AG04449 (cell line): ENCODE data around the gene CCL19.

Experiments used
- CTCF ChIA-PET: fragments of 350-600 bp; formaldehyde crosslinking; extraction: SDS; loops from one replicate; lab custom pipeline; 2021; ENCODE audit warnings: antibody characterized with exemption; lab: Yijun Ruan, JAX
- POLR2A ChIA-PET: fragments of 400-600, 350-600 bp; formaldehyde crosslinking; extraction: SDS; loops from one replicate; lab custom pipeline; 2020; ENCODE audit warnings: antibody characterized with exemption, inconsistent platforms; lab: Yijun Ruan, JAX
- DNase-seq: peaks from one replicate; pipeline ENCODE4 v3.0.0-alpha.2; 2010; ENCODE audit warnings: low read depth, low spot score
- H3K4me3 ChIP-seq: 2 replicates; pipeline ENCODE4 v1.5.1; 2011; ENCODE audit warnings: low read depth, mild to moderate bottlenecking, control low read depth, low read length
- CTCF ChIP-seq: IDR thresholded peaks from one replicate; pipeline ENCODE4 v1.5.1; 2011; ENCODE audit warnings: mild to moderate bottlenecking, moderate library complexity, low read length, control low read depth, inconsistent platforms; ENCODE audit not compliant: insufficient read depth; ENCODE audit errors: missing control alignments

The CCL19 gene

GRCh38 chr9:34647084-34647403 is 44.0 kb downstream of the CCL19 start:
- peak overlapping the region; percentile 89 for H3K4me3 ChIP-seq
- no peak for TF ChIP-seq CTCF
- DNase-seq: no peak
- CTCF ChIA-PET: interaction anchor here (0.9 to 13.8 kb wide), 9 partner anchors 10 to 314 kb away, joined by 3 to 180 read pairs (median 10); partner anchors contain the start of genes CCL27 and SIGMAR1
- POLR2A ChIA-PET: interaction anchor here (1.0 to 1.6 kb wide), 5 partner anchors 9 to 18 kb away, joined by 3 to 31 read pairs (median 4); partner anchors contain the start of gene SIGMAR1

- peak; percentile 42 for DNase-seq
- POLR2A ChIA-PET: interaction anchor here (1.0 to 1.6 kb wide), 6 partner anchors 9 to 19 kb away, joined by 3 to 31 read pairs (median 4); partner anchors contain the start of gene SIGMAR1
- CTCF ChIA-PET: interaction anchor here (0.9 to 13.8 kb wide), 10 partner anchors 10 to 314 kb away, joined by 3 to 180 read pairs (median 8); partner anchors contain the start of genes CCL27 and SIGMAR1
- peak within 1 kb of the TSS; percentile 89 for H3K4me3 ChIP-seq
- TF ChIP-seq CTCF: peak; percentile 89
Measured at GRCh38 chr9:34646211-34647083, 44.6 kb downstream of the CCL19 start, which contains the start of gene GALT. Gene GALT, plus strand, starts transcription at chr9:34646675. Its CDS starts 30 bp downstream, at chr9:34646705.

- ChIA-PET CTCF (interaction anchor here (1.1 to 13.8 kb wide), 5 partner anchors 10 to 241 kb away, joined by 3 to 180 read pairs (median 5); partner anchors contain the start of genes CCL27 and SIGMAR1), POLR2A (no interaction called here)
- no peak for DNase-seq
- H3K4me3 ChIP-seq: no peak overlapping the region
- TF ChIP-seq CTCF: no peak
Measured at GRCh38 chr9:34644766-34645314, 46.2 kb downstream of the CCL19 start.

- no peak for DNase-seq
- H3K4me3 ChIP-seq: no peak overlapping the region
- TF ChIP-seq CTCF: no peak
- ChIA-PET POLR2A (interaction anchor here (1.6 kb wide), 1 partner anchor 14 kb away, joined by 3 read pairs; no protein-coding TSS in a partner anchor), CTCF (interaction anchor here (0.9 to 8.2 kb wide), 3 partner anchors 8 to 21 kb away, joined by 3 to 180 read pairs (median 3); partner anchors contain the start of gene SIGMAR1)
Measured at GRCh38 chr9:34642679-34643078, 48.4 kb downstream of the CCL19 start.
